ENCODE data around the gene ZBTB2. TPM values are rescaled to one million over a fixed set of nuclear protein-coding genes. Genes with fewer than 3 reads are reported as not detected.

ZBTB2 gene
- total and polyA plus RNA-seq, 10 of the 15 experiments (the other 5 are each of a cell fraction or from before 2014, with no cell fraction given): 4.2 to 21.9 (median 15.0) TPM

- POLR2A ChIA-PET: no interaction called here
- TF ChIP-seq BCL3 (IDR thresholded peaks at IDR 0.05; ENCODE audit: borderline replicate concordance, insufficient read depth, low read depth, low read length, poor library complexity, severe bottlenecking) (peak; percentile 57), IKZF2 (IDR thresholded peaks at IDR 0.05) (no peak)
- DNase-seq (ENCODE audit: low read depth, low spot score) (no peak), FAIRE-seq (no peak), ATAC-seq (no peak)
- Histone ChIP-seq H3K4me1 (ENCODE audit: control insufficient read depth, insufficient read depth, low read length) (peaks cover 24% of the 10 kb centered on the region), H3K4me3 (no peak overlapping the region), H3K79me2 (ENCODE audit: control insufficient read depth, insufficient read depth, low read length) (peaks cover 80% of the 10 kb centered on the region), H2AFZ (ENCODE audit: control insufficient read depth, low read depth, low read length) (no peak overlapping the region), H3K27me3 (replicated peaks in 1 of 2; ENCODE audit: control insufficient read depth in 2 of 2, insufficient read depth in 2 of 2, low read length in 1 of 2) (no peaks in the 10 kb centered on the region), H3K9me3 (replicated peaks; ENCODE audit: control insufficient read depth, insufficient read depth, low read length) (no peaks in the 10 kb centered on the region), H3K27ac (ENCODE audit: control insufficient read depth, insufficient read depth) (no peak overlapping the region), H3K36me3 (ENCODE audit: control insufficient read depth in 2 of 2, insufficient read depth in 2 of 2, low read length in 1 of 2) (no peaks in the 10 kb centered on the region; a peak in 1 of 4 replicates), H4K20me1 (ENCODE audit: control insufficient read depth, insufficient read depth) (no peaks in the 10 kb centered on the region), H3K4me2 (ENCODE audit: control insufficient read depth, insufficient read depth) (no peak overlapping the region), H3K9ac (ENCODE audit: control insufficient read depth, insufficient read depth, low read length) (no peak overlapping the region)
- intact Hi-C loops (cut with micrococcal nuclease; ENCODE audit: unreplicated experiment) (no loop called here), in situ Hi-C loops (cut with MboI) (no loop called here)
- WGBS (ENCODE audit: insufficient coverage, insufficient replicate concordance, low lambda C conversion rate, missing lambda C conversion rate): 86% methylated on average over 4 of the region's 4 CpGs
- BruUV-seq (replicated peaks): no TSS peak
- RAD21 ChIA-PET (ENCODE audit: unreplicated experiment): no interaction called here
- CTCF ChIA-PET: interaction anchor here (1.3 kb wide), 1 partner anchor 8 kb away, joined by 3 read pairs; no protein-coding TSS in a partner anchor
- SMC1A ChIA-PET (ENCODE audit: uncharacterized antibody, unreplicated experiment): no interaction called here
These were observed 9.6 kb downstream of the ZBTB2 start for GRCh38 chr6:151381722-151382121.

GRCh38 chr6:151380848-151381205 is 10.5 kb downstream of the ZBTB2 start:
- Histone ChIP-seq H4K20me1 (ENCODE audit: control insufficient read depth, insufficient read depth) (no peaks in the 10 kb centered on the region), H3K4me1 (ENCODE audit: control insufficient read depth, insufficient read depth, low read length) (peaks cover 23% of the 10 kb centered on the region), H2AFZ (ENCODE audit: control insufficient read depth, low read depth, low read length) (peak overlapping the region; percentile 42), H3K4me3 (peak overlapping the region; percentile 69; the same call in 1 of the 2 replicates), H3K79me2 (ENCODE audit: control insufficient read depth, insufficient read depth, low read length) (peaks cover 79% of the 10 kb centered on the region), H3K9me3 (replicated peaks; ENCODE audit: control insufficient read depth, insufficient read depth, low read length) (no peaks in the 10 kb centered on the region), H3K4me2 (ENCODE audit: control insufficient read depth, insufficient read depth) (peak overlapping the region; percentile 67), H3K27ac (ENCODE audit: control insufficient read depth, insufficient read depth) (peak overlapping the region; percentile 84), H3K36me3 (ENCODE audit: control insufficient read depth in 2 of 2, insufficient read depth in 2 of 2, low read length in 1 of 2) (no peaks in the 10 kb centered on the region; a peak in 1 of 4 replicates), H3K27me3 (replicated peaks in 1 of 2; ENCODE audit: control insufficient read depth in 2 of 2, insufficient read depth in 2 of 2, low read length in 1 of 2) (no peaks in the 10 kb centered on the region), H3K9ac (ENCODE audit: control insufficient read depth, insufficient read depth, low read length) (peak overlapping the region; percentile 73)
- DNase-seq (ENCODE audit: low read depth, low spot score) (no peak), ATAC-seq (no peak), FAIRE-seq (no peak)
- ChIA-PET SMC1A (ENCODE audit: uncharacterized antibody, unreplicated experiment) (interaction anchor here (1.5 kb wide), 1 partner anchor 9 kb away, joined by 6 read pairs; no protein-coding TSS in a partner anchor), CTCF (interaction anchor here (1.1 to 1.5 kb wide), 4 partner anchors 9 to 71 kb away, joined by 3 read pairs; partner anchors contain the start of gene RMND1), POLR2A (interaction anchor here (0.9 kb wide), 1 partner anchor 8 kb away, joined by 3 read pairs; no protein-coding TSS in a partner anchor), RAD21 (ENCODE audit: unreplicated experiment) (interaction anchor here (0.5 kb wide), 1 partner anchor 38 kb away, joined by 3 read pairs; no protein-coding TSS in a partner anchor)
- in situ Hi-C loops (cut with MboI) (no loop called here), intact Hi-C loops (cut with micrococcal nuclease; ENCODE audit: unreplicated experiment) (no loop called here)
- TF ChIP-seq TARDBP (IDR thresholded peaks at IDR 0.05; ENCODE audit: borderline replicate concordance) (no peak), CTCF (IDR thresholded peaks at IDR 0.05 in 2 of 3, conservative IDR thresholded peaks at IDR 0.05 in 1 of 3; ENCODE audit: control insufficient read depth in 2 of 3, extremely low read depth in 1 of 3, insufficient read depth in 1 of 3, low read depth in 3 of 3, low read length in 3 of 3) (0 out of 6 replicates have a peak, but pooled peaks of 1 of the 3 experiments have one; percentile 11), PML (IDR thresholded peaks at IDR 0.05; ENCODE audit: low read length) (no peak), CBX3 (IDR thresholded peaks at IDR 0.05; ENCODE audit: borderline replicate concordance, low read depth) (no peak), RAD21 (IDR thresholded peaks at IDR 0.05; ENCODE audit: insufficient read depth, low read depth, low read length) (0 out of 2 replicates have a peak, but pooled peaks have one; percentile 9), RELA (IDR thresholded peaks at IDR 0.05; ENCODE audit: borderline replicate concordance, partially characterized antibody) (no peak), HSF1 (IDR thresholded peaks at IDR 0.05; ENCODE audit: low read depth, low read length) (no peak)
- 100% methylated on average over 1 of the region's 1 CpG for WGBS (ENCODE audit: insufficient coverage, insufficient replicate concordance, low lambda C conversion rate, missing lambda C conversion rate)
- no TSS peak for BruUV-seq (replicated peaks)
